Stimulated activated CD8-positive, alpha-beta memory T cell treated with anti-CD3 and anti-CD28 coated beads, Interleukin-15, amount 100 ng/mL, for 48 hours (primary cell): ENCODE results near the gene BCAS3.
"Not testable (repeated sequence)": the region's sequence is repeated elsewhere in the genome, so short reads cannot be mapped to it uniquely, and the experiment has no call there.

Experiments used
- DNase-seq, 2 donors: peaks; one replicate each; pipeline ENCODE4 v3.0.0-alpha.2; 2020; ENCODE audit warnings: low read depth in 2 of 2

Gene BCAS3

GRCh38 chr17:60674637-60675036, 3.0 kb upstream of the BCAS3 start:
- not testable (repeated sequence) for DNase-seq

- no peak for DNase-seq
These were observed 1.7 kb upstream of the BCAS3 start for GRCh38 chr17:60675997-60676396.

- no peak for DNase-seq
These were observed 818 bp upstream of the BCAS3 start for GRCh38 chr17:60676758-60677307.

GRCh38 chr17:60678118-60678444, 430 bp downstream of the BCAS3 start:
- DNase-seq, result no peak

GRCh38 chr17:60679287-60679686, 1.6 kb downstream of the BCAS3 start:
- DNase-seq, result no peak

GRCh38 chr17:60680754-60681153, 3.1 kb downstream of the BCAS3 start:
- no peak for DNase-seq

- no peak for DNase-seq
These were observed 7.8 kb downstream of the BCAS3 start for GRCh38 chr17:60685437-60685836.

GRCh38 chr17:60695960-60696359, 18.3 kb downstream of the BCAS3 start:
- DNase-seq, result no peak

- no peak for DNase-seq
These were observed 21.4 kb downstream of the BCAS3 start for GRCh38 chr17:60699090-60699489.

- DNase-seq, result no peak
These were observed 26.5 kb downstream of the BCAS3 start for GRCh38 chr17:60704170-60704569.

- no peak for DNase-seq
These were observed 35.0 kb downstream of the BCAS3 start for GRCh38 chr17:60712675-60713074.

- DNase-seq, result no peak
These were observed 36.0 kb downstream of the BCAS3 start for GRCh38 chr17:60713608-60714007.

GRCh38 chr17:60716766-60717165, 39.1 kb downstream of the BCAS3 start:
- DNase-seq, result no peak

- no peak for DNase-seq
These were observed 40.2 kb downstream of the BCAS3 start for GRCh38 chr17:60717814-60718213.

- no peak for DNase-seq
These were observed 43.3 kb downstream of the BCAS3 start for GRCh38 chr17:60720763-60721531.

- no peak for DNase-seq
These were observed 47.0 kb downstream of the BCAS3 start for GRCh38 chr17:60724647-60725046.

- no peak for DNase-seq
These were observed 52.2 kb downstream of the BCAS3 start for GRCh38 chr17:60729854-60730253.

GRCh38 chr17:60730273-60730672, 52.6 kb downstream of the BCAS3 start:
- no peak for DNase-seq

- no peak for DNase-seq
These were observed 60.6 kb downstream of the BCAS3 start for GRCh38 chr17:60738287-60738686.

GRCh38 chr17:60740584-60740983, 62.9 kb downstream of the BCAS3 start:
- no peak for DNase-seq

- DNase-seq, result no peak
These were observed 63.4 kb downstream of the BCAS3 start for GRCh38 chr17:60741031-60741430.

- DNase-seq, result no peak
These were observed 65.6 kb downstream of the BCAS3 start for GRCh38 chr17:60743282-60743681.

GRCh38 chr17:60743799-60744198, 66.1 kb downstream of the BCAS3 start:
- no peak for DNase-seq
